HT1080 (cell line): ENCODE measurements around the gene MT1H. TPM values are rescaled to one million over a fixed set of nuclear protein-coding genes. Genes with fewer than 3 reads are reported as not detected.

ENCODE experiments used
- DNase-seq: peaks from one replicate; pipeline ENCODE4 v3.0.0-alpha.2; 2015; ENCODE audit warnings: low read depth
- total RNA-seq: library from RNA; depleted of rRNA; stranded (reverse); fragments of >200 nt; shearing (Covaris generic); gene quantifications from 2 replicates; pipeline ENCODE4 v1.2.3, GENCODE V29; 2014

The MT1H gene
- total RNA-seq, 1 experiment from 2014 or later: not detected

DNA sequence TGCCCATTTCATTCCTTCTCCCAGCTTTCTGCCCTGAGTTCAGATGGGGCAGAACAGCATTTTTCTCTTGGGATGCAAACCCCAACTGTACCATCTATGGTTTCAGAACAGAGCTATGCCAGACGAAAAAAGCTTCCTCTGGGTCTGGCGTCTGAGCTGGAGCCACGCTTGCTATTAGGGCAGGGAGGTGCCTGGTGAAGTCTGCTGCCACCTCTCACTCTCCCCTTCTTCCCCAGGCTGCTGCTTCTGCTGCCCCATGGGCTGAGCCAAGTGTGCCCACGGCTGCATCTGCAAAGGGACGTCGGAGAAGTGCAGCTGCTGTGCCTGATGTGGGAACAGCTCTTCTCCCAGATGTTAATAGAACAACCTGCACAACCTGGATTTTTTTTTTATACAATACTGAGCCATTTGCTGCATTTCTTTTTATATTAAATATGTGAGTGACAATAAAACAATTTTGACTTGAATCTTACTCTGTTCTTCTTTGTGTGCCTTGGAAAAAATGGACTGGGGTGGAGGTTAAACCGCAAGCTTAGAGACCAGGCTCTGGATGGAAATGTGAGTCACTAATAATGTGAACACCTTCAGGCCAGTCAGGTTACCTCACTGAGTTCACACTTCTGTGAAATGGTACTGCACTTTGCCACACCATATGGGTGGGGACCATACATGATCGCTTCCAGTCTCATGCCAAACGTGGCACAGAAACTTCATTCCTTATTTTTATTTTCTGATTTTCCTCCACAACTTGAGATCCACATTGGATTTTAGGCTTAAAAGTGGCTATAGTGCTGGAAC lies 32.8 kb upstream of the MT1H start:
- DNase-seq: no peak

DNA sequence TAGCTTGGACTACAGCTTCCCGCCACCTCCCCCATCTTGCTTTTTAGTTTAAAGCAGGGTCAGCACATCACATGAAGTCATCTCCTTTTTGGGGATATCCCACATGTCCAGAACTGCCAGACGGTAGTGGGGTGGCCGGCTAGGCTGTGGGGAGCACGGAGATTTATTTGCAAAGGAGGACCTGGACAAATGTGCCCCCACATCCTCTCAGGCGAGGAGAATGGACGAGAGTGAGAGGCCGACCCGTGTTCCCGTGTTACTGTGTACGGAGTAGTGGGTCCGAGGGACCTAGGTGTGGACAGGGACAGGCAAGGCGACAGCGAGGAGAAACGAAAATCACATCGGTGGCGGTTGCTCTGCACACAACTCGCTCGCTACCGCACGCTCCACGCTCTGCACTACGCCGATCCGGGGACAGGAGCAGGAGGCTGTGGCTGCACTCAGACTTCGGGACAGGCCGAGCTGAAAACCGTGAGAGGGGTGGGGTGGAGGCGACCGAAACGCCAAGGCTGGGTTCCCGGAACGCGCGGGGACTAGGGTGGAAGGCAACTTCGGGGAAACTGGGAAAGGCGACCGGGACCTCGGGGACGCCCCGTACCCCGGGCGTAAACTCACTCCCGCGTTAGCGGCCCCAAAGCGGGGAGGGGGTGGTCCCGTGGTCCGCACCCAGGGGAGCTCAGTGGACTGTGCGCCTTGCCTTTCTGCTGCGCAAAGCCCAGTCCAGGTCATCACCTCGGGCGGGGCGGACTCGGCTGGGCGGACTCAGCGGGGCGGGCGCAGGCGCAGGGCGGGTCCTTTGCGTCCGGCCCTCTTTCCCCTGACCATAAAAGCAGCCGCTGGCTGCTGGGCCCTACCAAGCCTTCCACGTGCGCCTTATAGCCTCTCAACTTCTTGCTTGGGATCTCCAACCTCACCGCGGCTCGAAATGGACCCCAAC lies 31.5 kb upstream of the MT1H start, which contains the start of gene MT1A:
Gene MT1A (plus strand): TSS at position 853 of the 937 bp plus-strand sequence. CDS start 73 bp downstream, at position 926.
- DNase-seq: no peak

DNA sequence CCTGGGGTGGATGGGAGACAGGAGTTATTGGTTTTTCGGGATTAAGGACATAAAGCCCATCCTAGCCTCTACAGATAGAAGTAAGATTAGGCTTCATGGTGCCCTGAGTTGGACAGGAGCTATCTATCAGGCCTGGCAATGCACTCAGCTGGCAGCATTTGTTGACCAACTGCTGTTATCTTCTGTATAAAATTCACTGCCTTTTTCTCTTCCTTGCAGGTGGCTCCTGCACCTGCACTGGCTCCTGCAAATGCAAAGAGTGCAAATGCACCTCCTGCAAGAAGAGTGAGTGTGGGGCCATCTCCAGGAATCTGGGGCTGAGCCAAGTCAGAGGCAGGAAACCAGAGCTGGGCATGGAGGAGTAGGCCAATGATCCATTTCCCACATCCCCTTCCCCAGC lies 30.6 kb upstream of the MT1H start:
- no peak for DNase-seq

DNA sequence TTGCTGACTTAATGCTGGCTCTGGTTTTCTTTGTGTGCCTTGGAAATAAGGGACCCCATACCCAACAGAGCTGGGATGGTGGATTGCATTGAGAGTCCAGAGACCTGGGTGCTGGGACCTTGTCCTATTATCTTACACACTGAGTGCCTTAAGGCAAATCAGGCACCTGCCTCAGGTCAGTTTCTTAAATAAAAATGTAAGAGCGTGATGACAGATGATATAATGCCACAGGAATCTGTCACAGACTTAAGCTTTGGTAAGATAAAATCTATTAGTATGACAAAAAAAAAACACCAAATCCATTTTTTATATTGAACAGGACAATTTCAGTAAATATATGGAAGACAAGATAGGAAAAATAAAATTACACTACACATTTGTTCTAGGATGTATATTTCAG lies 29.5 kb upstream of the MT1H start:
- no peak for DNase-seq

DNA sequence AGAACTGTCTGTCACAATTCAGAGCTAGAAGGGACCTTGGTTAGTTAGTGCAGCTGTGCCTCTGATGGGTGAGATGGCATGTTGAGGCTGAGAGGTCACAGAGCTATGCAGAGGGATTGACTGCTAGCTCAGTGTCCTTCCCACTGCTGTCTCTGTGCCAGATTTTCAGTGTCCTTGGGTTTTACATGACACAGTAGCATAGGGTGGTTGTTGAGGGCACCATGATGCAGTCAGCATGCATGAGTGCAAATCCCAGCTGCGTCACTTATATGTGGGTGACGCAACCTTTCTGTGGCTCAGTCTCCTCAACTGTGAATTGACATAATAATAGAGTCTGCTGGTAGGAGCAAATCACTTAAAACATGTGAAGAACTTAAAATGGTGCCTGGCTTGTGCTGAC lies 28.4 kb upstream of the MT1H start:
- DNase-seq: no peak

DNA sequence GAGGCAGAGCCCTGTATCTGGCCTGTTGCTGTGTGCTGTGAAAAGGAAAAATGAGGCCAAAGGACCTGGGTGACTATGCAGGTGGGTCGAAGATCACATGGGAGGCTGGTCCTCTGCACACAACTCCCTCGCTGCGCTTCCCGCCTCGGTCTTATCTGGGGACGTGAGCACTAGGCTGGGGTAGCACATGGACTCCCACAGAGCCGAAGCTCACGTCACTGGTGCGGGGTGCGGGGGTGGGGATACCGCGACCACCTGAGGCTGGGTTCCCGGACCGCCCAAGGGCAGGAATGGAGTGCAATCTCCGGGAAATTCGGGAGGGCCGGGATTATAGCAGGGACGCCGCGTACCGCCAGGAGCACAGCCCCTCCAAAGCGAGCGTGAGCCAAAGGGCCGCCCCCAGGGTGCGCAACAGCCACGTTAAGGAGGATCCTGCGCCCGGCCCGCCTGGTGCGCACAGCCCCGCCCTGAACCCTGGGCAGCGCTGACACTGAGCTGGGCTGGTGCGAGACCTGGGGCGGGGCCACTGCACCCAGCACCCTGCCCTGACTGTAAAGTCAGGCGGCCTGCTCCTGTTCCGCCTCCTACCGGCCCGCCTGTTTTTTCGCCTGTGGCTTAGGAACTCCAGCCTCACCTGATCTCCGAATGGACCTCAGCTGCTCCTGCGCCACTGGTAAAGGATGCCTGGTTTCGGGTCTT lies 26.4 kb upstream of the MT1H start:
- peak; percentile 42 for DNase-seq

DNA sequence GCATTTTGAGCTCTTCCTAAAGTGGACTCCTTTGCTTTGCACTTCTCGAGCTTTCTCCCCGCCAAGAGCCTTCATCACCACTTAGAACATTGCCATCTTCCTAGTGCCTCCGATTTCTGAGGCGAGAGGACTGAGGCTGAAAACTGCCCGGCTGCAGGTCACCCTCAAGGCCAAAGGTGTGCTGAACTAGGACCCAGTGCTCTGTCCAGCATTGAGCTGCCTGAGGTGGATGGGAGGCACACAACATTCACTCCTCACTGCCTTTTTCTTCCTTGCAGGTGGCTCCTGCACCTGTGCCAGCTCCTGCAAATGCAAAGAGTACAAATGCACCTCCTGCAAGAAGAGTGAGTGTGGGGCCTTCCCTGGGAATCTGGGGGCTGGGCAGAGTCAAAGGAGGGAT lies 25.8 kb upstream of the MT1H start:
- DNase-seq: no peak

DNA sequence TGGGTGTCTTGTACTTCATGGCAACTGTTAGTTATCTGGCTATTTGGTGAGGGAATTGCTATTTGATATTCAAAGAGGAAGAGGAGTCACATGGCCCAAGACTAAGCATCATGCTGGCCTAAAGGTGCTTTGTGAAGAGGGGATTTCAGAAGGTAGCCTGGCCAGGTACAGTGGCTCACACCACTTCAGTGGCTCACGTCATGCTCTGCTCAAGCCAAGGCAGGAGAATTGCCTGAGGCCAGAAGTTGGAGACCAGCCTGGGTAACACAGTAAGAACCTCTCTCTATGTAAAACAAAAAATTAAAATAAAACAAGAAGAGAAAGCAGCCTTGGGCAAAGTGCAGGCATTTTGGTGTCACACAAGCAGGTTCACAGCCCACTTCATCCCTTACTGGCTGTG lies 24.3 kb upstream of the MT1H start:
- no peak for DNase-seq

DNA sequence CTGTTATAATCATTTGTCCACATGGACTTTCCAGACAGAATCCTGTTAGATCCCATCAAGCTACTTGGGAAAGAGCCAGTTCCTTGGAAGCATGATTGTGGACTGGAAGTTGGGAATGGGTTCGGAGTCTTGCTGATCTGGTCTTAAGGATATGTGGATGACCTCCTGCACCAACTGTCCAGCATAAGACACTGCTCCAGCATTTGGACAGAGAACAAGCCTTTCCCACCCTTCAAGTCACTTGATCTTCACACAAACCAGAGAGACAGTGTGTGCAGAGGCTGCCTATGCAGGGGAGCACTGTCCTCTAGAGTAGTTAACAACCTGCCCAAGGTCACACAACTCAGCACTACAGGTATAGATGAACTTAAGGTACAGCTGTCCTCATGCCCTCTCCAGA lies 23.8 kb upstream of the MT1H start:
- DNase-seq: no peak

DNA sequence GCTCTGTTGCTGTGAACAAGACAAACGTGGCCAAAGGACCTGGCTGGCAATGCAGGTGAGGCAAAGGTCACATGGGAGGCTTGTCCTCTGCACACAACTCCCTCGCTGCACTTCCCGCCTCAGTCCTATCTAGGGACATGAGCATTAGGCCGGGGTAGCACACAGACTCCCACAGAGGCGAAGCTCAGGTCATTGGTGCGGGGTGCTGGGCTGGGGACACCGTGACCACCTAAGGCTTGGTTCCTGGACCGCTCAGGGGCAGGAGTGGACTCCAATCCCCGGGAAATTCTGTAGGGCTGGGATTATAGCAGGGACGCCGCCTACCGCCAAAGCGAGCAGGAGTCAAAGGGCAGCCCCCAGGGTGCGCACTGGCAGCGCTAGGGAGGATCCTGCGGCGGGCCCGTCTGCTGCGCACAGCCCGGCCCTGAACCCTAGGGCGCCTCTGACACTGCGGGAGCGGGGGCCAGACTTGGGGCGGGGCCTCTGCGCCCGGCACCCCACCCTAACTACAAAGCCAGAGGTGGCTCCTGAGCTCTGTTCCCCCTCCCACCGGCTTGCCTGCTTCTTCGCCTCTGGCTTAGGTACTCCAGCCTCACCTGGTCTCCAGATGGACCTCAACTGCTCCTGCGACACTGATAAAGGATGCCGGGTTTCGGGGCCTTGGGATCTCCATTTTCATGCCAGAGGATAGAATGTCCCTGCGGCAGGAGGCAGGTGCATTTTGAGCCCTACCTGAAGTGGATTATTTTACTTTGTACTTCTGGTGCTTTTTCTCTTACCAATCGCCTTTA lies 21.8 kb upstream of the MT1H start:
- DNase-seq: no peak

DNA sequence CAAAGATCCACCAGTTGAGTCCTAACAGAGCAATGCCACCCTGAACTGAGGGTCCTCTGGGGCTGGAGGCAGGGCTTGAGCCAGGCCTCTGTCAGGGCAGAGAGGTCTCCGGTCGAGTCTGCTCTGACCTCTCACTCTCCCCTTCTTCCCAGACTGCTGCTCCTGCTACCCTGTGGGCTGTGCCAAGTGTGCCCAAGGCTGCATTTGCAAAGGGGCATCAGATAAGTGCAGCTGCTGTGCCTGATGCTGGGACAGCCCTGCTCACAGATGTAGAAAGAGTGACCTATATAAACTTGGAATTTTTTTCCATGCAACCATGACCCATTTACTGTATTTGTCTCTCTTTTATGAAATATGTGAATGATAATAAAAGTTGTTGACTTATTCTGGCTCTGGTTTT lies 20.3 kb upstream of the MT1H start:
- DNase-seq: no peak

DNA sequence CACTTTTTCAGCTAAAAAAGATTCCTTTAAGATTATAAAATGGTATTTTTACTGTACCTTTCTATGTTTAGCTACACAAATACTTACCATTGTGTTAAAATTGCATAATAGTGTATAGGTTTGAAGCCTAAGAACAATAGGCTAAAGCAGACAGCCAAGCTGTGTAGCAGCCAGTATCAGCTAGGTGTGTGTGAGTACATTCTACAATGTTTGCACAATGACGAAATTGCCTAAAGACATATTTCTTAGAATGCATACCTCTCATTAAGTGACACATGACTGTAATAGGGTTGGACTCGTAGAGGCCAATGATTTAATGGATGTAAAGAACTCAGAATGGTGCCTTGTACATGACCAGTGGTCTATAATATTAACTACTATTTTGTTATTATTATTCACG lies 19.8 kb upstream of the MT1H start:
- no peak for DNase-seq

DNA sequence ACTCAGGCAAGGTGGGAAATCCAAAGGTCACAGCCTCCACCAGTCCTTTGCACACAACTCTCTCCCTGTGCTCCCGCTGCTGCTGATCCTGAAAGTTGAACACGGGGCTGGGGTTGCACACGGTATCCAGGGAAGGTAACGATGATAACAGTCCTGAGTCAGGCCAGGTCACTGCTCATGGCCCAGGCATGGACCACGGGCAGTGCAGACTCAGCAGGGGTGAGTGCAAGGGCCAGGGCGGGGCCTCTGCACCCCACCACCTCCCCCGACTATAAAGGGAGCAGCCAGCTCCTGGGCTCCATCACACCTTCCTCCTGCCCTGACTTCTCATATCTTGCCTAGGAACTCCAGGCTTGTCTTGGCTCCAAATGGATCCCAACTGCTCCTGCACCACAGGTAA lies 18.0 kb upstream of the MT1H start, which contains the start of gene MT1B:
Gene MT1B (plus strand): TSS at position 301 of the 400 bp plus-strand sequence. CDS start 68 bp downstream, at position 369.
- DNase-seq: no peak

DNA sequence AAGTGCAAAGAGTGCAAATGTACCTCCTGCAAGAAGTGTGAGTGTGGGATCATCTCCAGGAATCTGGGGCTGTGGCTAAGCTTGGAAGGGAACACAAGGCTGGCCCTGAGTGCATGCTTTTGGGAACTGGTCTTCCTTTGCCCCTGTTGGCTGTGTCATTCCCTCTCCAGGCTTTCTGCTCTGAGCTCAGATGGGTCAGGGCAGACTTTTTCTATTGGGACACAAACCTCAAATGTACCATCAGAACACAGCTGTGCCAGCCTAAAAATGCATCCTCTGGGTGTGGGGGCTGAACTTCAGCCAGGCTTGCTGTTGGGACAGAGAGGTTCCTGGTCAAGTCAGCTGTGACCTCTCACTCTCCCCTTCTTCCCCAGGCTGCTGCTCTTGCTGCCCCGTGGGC lies 17.0 kb upstream of the MT1H start:
- no peak for DNase-seq

DNA sequence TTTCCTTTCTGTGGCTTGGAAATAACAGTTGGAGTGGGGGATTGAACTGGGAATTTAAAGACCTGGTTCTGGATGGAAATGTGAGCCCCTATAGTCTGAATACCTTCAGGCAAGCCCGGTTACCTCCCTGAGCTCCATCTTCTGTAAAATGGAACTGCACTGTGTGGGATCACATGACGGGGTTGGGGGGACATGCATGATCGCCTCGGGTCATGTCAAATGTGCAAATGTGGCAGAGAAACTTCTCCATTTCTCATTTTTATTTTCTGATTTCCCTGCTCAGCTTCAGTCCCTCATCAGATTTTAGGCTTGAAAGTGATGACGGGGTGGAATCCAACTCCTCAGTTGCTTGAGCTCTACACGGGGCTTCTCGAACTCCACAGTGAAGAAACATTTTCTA lies 16.4 kb upstream of the MT1H start:
- no peak for DNase-seq

DNA sequence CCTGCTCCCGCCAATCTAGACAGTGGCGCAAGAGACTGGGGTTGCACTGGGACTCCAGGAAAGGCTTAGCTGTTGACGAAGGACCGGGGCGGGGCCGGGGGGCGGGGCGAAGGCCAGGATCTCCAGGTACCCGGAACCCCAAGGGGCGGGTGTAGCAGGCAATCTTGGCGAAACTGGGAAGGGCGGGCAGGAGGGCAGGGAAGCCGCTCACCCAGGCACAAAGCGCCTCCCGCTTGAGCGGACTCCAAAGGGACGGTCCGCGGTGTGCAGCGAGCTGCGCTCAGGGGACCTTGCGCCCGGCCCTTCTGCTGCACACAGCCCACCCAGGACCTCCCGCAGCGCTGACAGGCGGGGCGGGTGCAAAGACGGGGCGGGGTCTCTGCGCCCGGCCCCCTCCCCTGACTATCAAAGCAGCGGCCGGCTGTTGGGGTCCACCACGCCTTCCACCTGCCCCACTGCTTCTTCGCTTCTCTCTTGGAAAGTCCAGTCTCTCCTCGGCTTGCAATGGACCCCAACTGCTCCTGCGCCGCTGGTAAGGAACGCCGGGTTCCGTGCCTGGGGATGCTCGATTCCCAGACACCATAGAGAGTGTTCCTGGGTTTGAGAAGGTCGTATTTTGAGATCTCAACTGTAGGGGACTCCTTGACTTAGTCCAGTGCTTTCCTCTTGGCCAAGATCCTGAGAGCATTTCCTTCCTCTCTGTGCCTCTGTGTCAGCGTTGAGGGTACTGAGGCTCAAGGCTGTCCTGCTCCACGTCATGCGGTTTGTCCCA lies 11.9 kb upstream of the MT1H start, which contains the start of gene MT1F:
Gene MT1F (plus strand): TSS at position 405 of the 772 bp plus-strand sequence. CDS start 100 bp downstream, at position 505.
- no peak for DNase-seq

DNA sequence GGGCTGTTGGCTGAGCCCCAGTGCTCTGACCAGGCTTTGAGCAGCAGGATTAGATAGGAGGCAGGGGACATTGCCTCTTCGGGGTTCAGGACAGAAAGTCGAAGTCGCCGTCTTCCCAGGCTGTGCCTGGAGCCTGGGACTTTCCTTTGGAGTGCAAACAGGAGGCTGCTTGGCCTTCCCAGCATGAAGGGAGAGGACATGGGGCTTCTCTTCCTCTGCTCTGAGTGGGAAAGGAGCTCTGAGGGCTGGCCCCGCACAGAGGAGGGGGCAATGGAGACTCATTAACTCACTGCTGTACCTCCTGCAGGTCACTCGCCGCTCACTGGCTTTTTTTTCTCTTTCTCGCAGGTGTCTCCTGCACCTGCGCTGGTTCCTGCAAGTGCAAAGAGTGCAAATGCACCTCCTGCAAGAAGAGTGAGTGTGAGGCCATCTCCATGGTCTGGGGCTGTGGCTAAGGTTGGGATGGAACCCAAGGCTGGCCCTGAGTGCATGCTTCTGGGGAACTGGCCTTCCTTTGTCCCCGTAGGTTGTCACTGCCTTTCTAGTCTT lies 11.2 kb upstream of the MT1H start:
- DNase-seq: no peak

DNA sequence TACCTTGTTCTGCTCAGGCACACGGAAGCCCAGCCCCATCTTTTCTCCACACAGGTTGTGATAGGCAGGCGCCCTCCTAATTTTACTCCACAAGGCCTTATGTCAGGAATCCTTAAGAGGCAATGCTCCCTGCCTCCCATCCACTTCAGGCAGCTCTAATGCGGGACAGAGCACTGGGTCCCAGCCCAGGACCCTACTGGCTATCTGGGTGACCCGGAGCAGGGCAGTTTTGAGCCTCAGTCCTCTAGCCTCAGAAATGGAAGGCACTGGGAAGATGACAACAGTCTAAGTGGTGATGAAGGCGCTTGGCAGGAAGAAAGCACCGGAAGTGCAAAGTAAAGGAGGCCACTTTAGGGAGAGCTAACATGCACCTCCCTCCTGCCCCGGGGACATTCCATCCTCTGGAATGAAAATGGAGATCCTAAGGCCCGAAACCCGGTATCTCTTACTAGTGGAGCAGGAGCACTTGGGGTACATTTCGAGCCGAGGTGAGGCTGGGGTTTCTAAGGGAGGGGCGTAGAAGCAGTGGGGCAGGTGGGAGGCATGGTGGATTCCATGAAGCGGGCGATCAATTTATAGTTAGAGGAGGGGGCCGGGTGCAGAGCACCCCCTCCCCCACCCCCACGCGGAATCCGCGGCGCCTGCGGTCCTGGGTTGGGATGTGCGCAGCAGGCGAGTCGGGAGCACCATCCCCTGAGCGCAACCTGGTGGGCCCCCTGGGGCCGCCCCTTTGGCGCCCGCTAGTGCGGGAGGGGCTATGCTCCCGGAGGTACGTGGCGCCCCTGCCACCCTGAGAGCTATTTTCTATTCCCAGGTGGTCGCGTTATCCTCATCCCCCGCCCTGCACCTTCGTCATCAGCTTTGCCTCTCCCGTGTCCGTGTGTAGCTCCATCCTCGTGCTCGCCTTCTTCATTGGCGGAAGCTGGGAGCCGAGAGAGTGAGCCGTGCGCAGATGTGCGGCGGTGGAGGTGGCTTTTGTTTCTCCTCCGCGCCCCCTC lies 7.0 kb upstream of the MT1H start:
- no peak for DNase-seq
